BJ (cell line): ENCODE data around the gene XYLT1. TPM values are rescaled to one million over a fixed set of nuclear protein-coding genes. Genes with fewer than 3 reads are reported as not detected.

ENCODE experiments used
- CTCF ChIA-PET: fragments of 350-600 bp; formaldehyde crosslinking; extraction: SDS; loops from one replicate; lab custom pipeline; 2021; ENCODE audit warnings: antibody characterized with exemption, inconsistent platforms; lab: Yijun Ruan, JAX
- POLR2A ChIA-PET: fragments of 300-600 bp; sonication (Branson Sonifier 250); formaldehyde crosslinking; extraction: SDS; loops from one replicate; lab custom pipeline; 2021; ENCODE audit warnings: antibody characterized with exemption; lab: Charles Lee
- DNase-seq: peaks from one replicate; pipeline ENCODE4 v3.0.0-alpha.2; 2011; ENCODE audit warnings: low read depth
- H3K27me3 ChIP-seq: 2 replicates; pipeline ENCODE4 v1.6.0; 2011; ENCODE audit warnings: low read length; ENCODE audit not compliant: control insufficient read depth, insufficient read depth
- H3K36me3 ChIP-seq: 2 replicates; pipeline ENCODE4 v1.5.1; 2011; ENCODE audit warnings: low read length; ENCODE audit not compliant: control insufficient read depth, insufficient read depth
- H3K4me3 ChIP-seq: 2 replicates; pipeline ENCODE4 v1.5.1; 2011; ENCODE audit warnings: low read depth, mild to moderate bottlenecking, control low read depth, low read length
- polyA plus RNA-seq: library from polyadenylated mRNA; depleted of rRNA; stranded (reverse); fragments of >200 nt; gene quantifications from 2 replicates; pipeline ENCODE4 v1.2.3, GENCODE V29; 2011
- TF ChIP-seq, protein P1 (sequence below): IDR thresholded peaks from 2 replicates; pipeline ENCODE4 v1.5.1; 2011; ENCODE audit warnings: low read depth, mild to moderate bottlenecking, control low read depth, inconsistent platforms, low read length, moderate library complexity; ENCODE audit not compliant: insufficient read depth

XYLT1 gene
- polyA plus RNA-seq, 1 experiment, result 15.9 TPM

DNA sequence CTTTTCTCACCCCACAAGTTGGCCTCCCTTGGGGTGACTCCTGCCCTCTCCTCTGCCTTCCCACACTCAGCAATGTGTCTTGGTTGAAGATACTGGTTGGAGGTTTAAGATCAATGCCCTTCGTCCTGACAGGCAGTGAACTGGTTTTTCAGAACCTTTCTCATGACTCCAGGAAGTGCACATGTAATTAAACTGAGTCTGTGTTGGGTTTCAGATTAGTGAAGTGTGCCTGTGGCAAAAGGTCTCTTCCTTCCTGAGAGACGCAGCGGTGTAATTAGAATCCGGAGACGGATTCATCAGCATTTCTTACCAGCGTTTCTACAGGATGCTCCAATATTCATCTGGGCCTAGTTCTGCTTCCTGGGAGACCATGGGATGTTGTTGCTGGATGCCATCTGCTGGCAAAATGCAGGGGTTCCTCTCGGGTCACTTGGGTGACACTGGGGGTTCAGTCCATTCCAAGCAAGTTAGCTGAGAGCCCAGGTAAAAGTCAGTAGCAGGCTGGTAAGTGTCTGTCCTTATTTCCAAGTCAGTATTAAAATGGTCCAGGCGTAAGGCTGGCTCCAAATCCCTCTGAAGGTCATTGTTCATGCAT, 233.3 kb downstream of the XYLT1 start:
- no peaks in the 10 kb centered on the region for H3K27me3 ChIP-seq
- TF ChIP-seq, protein P1, sequence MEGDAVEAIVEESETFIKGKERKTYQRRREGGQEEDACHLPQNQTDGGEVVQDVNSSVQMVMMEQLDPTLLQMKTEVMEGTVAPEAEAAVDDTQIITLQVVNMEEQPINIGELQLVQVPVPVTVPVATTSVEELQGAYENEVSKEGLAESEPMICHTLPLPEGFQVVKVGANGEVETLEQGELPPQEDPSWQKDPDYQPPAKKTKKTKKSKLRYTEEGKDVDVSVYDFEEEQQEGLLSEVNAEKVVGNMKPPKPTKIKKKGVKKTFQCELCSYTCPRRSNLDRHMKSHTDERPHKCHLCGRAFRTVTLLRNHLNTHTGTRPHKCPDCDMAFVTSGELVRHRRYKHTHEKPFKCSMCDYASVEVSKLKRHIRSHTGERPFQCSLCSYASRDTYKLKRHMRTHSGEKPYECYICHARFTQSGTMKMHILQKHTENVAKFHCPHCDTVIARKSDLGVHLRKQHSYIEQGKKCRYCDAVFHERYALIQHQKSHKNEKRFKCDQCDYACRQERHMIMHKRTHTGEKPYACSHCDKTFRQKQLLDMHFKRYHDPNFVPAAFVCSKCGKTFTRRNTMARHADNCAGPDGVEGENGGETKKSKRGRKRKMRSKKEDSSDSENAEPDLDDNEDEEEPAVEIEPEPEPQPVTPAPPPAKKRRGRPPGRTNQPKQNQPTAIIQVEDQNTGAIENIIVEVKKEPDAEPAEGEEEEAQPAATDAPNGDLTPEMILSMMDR, result no peak
- ChIA-PET CTCF (no interaction called here), POLR2A (no interaction called here)
- DNase-seq, result no peak
- no peaks in the 10 kb centered on the region for H3K36me3 ChIP-seq
- H3K4me3 ChIP-seq, result no peak overlapping the region

DNA sequence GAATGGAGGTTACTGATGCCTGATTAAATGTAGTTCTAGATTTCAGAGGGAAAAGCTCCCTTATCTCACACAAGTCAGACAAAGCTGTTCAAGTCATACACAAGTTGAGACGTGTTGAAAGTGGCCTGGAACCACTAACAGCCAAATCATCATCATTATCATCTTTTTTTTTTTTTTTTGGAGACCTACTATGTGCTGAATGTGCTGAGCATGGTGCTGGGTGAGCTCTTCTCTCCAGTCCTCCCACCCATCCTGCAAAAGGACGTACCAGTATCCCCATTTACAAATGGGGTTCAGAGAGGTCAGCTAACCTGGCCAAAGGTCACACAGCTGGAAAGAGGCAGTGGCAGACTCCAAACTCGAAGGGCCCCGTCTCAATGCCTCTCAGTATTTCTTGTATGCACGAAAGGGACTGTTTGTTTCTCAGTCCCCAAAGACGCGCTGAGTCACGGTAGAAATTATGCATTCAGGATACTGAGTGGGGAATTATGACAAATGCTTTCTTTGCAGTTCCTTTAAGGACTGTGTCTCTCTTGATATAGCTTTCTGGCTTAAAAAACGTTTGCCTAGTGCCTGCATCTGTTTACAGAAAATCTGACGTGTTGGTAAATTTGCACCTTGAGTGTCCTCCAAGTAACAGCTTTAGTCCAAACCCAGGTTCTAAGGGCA, 235.5 kb downstream of the XYLT1 start:
- DNase-seq, result no peak
- TF ChIP-seq, protein P1, result no peak
- CTCF ChIA-PET, result interaction anchor here (0.6 kb wide), 1 partner anchor 25 kb away, joined by 3 read pairs; no protein-coding TSS in a partner anchor
- Histone ChIP-seq H3K4me3 (no peak overlapping the region), H3K27me3 (no peaks in the 10 kb centered on the region), H3K36me3 (no peaks in the 10 kb centered on the region)
- POLR2A ChIA-PET, result no interaction called here

DNA sequence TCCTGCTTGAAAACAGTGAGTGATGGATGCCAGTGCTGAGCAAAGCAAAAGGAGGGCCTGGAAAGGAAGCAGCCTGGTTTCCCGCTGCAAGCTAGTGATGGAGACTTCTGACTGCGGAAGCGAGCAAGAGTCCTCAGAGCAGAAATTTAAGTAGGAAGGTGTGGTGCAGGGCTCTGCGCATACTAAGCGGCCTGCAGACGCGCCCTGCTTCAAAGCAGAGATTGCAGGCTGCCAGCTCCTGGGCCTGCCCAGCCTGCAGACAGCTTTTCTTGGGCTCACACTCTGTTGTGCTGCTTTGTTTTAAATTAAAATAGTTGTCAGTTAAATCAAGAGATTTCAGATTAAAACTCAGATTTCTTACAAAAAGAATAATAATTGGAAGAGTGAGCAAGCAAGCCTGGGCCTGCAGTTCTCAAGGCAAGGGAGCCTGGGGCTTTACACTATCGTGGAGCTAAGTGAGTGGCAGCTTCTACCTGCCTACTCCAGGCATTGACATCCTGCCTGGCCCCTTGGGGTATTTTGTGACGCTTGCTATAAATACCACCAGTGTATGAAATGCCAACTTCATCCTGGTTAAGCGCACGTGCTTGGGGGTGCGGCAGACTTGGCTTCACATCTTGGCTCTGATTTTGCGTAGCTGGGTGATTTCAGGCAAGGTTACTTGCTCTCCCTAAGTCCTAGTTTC, 237.3 kb downstream of the XYLT1 start:
- POLR2A ChIA-PET, result no interaction called here
- TF ChIP-seq, protein P1, result no peak
- DNase-seq, result no peak
- Histone ChIP-seq H3K4me3 (no peak overlapping the region), H3K36me3 (no peaks in the 10 kb centered on the region), H3K27me3 (no peaks in the 10 kb centered on the region)
- CTCF ChIA-PET, result interaction anchor here (0.8 kb wide), 1 partner anchor 243 kb away, joined by 3 read pairs; no protein-coding TSS in a partner anchor

DNA sequence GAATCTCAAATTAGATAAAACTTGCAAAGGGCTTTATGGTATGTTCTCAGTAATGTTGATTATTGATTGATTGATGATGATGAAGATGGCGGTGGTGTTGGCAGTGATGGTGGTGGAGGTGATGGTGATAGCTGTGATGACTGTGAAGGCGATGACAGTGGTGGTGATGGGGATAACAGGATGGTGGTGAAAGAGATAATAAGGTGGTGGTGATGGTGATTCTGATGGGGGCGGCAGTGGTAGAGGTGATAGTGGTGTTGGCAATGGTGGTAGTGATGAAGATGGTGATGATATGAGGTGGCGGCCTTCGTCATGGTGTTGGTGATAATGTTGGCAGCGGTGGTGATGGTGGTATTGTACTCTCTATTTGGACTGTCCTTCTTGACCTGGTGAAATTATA, 238.3 kb downstream of the XYLT1 start:
- TF ChIP-seq, protein P1, result no peak
- no peaks in the 10 kb centered on the region for H3K27me3 ChIP-seq
- POLR2A ChIA-PET, result no interaction called here
- no peaks in the 10 kb centered on the region for H3K36me3 ChIP-seq
- no peak overlapping the region for H3K4me3 ChIP-seq
- CTCF ChIA-PET, result no interaction called here
- DNase-seq, result no peak

DNA sequence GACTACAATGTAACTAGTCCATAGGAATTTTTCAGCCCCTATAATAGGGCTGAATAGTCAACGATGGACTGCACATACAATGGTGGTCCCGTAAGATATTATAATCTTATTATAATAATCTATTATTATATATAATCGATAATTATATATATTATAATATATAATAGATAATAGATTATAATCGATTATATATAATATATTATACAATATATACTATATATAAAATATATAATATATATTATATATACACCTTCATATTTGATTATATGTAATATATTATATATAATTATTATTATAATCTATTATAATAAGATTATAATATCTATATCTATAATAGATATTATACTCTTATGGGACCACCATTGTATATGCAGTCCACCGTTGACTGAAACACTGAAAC, 238.8 kb downstream of the XYLT1 start:
- Histone ChIP-seq H3K27me3 (no peaks in the 10 kb centered on the region), H3K36me3 (no peaks in the 10 kb centered on the region), H3K4me3 (no peak overlapping the region)
- ChIA-PET CTCF (no interaction called here), POLR2A (no interaction called here)
- TF ChIP-seq, protein P1, result no peak
- no peak for DNase-seq
